LNCaP clone FGC (cell line): ENCODE data around the gene COPZ2.
"Not testable (repeated sequence)": the region's sequence is repeated elsewhere in the genome, so short reads cannot be mapped to it uniquely, and the experiment has no call there.

Experiments used
- DNase-seq: peaks from one replicate; pipeline ENCODE4 v3.0.0-alpha.2; 2011; ENCODE audit warnings: low read depth
- H3K4me3 ChIP-seq: 2 replicates; pipeline ENCODE4 v1.5.1; 2011; ENCODE audit warnings: mild to moderate bottlenecking, low read depth, low read length, control low read depth
- CTCF ChIP-seq: IDR thresholded peaks from 2 replicates; pipeline ENCODE4 v1.5.1; 2012; ENCODE audit warnings: mild to moderate bottlenecking; ENCODE audit not compliant: control insufficient read depth, insufficient read depth; ENCODE audit errors: extremely low read depth

COPZ2 gene

GRCh38 chr17:48025040-48025903 lies 12.3 kb downstream of the COPZ2 start:
- peak; percentile 91 for TF ChIP-seq CTCF
- peak; percentile 86 for DNase-seq
- peak overlapping the region; percentile 65 for H3K4me3 ChIP-seq

- no peak for DNase-seq
- TF ChIP-seq CTCF: no peak
- peak overlapping the region; percentile 48 for H3K4me3 ChIP-seq
These were observed 13.2 kb downstream of the COPZ2 start for GRCh38 chr17:48024149-48025039.

GRCh38 chr17:48023400-48024148 lies 14.0 kb downstream of the COPZ2 start:
- peak; percentile 60 for TF ChIP-seq CTCF
- peak; percentile 46 for DNase-seq
- H3K4me3 ChIP-seq: peak overlapping the region; percentile 48

GRCh38 chr17:48022901-48023300 lies 14.7 kb downstream of the COPZ2 start:
- no peak for TF ChIP-seq CTCF
- DNase-seq: no peak
- H3K4me3 ChIP-seq: no peak overlapping the region

GRCh38 chr17:48021934-48022333 lies 15.7 kb downstream of the COPZ2 start:
- H3K4me3 ChIP-seq: no peak overlapping the region
- no peak for TF ChIP-seq CTCF
- DNase-seq: no peak

GRCh38 chr17:48017817-48018158 lies 19.8 kb downstream of the COPZ2 start:
- not testable (repeated sequence) for DNase-seq, H3K4me3 ChIP-seq

GRCh38 chr17:48016112-48016511 lies 21.5 kb downstream of the COPZ2 start:
- H3K4me3 ChIP-seq: no peak overlapping the region
- no peak for TF ChIP-seq CTCF
- no peak for DNase-seq
